Measurements from ENCODE around the gene AGBL4. TPM values are rescaled to one million over a fixed set of nuclear protein-coding genes. Genes with fewer than 3 reads are reported as not detected.

The AGBL4 gene
- total RNA-seq, 4 donors from 2014 or later, result 0.44 to 1.5 (median 1.2) TPM; not detected in 1

DNA sequence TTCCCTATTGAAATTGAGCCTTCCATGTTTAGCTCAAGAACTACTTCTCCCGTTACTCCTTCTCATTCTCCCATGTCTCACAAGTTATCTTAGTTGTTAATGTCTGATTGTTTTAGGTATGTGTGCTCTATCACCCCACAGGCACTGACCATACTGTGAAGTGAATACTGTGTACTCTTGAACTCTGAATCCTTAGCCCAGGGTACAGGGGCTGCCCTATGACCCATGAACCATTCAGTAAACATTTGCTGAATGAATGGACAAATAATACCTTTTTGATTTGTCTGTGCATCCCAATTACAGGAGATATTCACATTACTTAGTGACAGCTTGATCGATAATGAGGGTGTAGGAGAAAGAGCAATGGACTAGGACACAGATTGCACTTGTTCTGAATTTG, 1077.7 kb downstream of the AGBL4 start:
- H3K36me3 ChIP-seq, result no peaks in the 10 kb centered on the region
- no peaks in the 10 kb centered on the region for H3K9me3 ChIP-seq
- no peak overlapping the region for H3K4me3 ChIP-seq
- H3K4me1 ChIP-seq, result no peaks in the 10 kb centered on the region
- 69 to 80% methylated on average over 2 of the region's 2 CpGs for WGBS, 2 donors
- H3K27me3 ChIP-seq, result no peaks in the 10 kb centered on the region
- TF ChIP-seq EP300 (IDR thresholded peaks at IDR 0.05) (no peak), POLR2A (IDR thresholded peaks at IDR 0.05) (no peak)
- TF ChIP-seq, protein P1, sequence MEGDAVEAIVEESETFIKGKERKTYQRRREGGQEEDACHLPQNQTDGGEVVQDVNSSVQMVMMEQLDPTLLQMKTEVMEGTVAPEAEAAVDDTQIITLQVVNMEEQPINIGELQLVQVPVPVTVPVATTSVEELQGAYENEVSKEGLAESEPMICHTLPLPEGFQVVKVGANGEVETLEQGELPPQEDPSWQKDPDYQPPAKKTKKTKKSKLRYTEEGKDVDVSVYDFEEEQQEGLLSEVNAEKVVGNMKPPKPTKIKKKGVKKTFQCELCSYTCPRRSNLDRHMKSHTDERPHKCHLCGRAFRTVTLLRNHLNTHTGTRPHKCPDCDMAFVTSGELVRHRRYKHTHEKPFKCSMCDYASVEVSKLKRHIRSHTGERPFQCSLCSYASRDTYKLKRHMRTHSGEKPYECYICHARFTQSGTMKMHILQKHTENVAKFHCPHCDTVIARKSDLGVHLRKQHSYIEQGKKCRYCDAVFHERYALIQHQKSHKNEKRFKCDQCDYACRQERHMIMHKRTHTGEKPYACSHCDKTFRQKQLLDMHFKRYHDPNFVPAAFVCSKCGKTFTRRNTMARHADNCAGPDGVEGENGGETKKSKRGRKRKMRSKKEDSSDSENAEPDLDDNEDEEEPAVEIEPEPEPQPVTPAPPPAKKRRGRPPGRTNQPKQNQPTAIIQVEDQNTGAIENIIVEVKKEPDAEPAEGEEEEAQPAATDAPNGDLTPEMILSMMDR (IDR thresholded peaks at IDR 0.05), result no peak
- no peak for DNase-seq (ENCODE audit: low spot score in 2 of 2)
- H3K27ac ChIP-seq, result no peak overlapping the region

DNA sequence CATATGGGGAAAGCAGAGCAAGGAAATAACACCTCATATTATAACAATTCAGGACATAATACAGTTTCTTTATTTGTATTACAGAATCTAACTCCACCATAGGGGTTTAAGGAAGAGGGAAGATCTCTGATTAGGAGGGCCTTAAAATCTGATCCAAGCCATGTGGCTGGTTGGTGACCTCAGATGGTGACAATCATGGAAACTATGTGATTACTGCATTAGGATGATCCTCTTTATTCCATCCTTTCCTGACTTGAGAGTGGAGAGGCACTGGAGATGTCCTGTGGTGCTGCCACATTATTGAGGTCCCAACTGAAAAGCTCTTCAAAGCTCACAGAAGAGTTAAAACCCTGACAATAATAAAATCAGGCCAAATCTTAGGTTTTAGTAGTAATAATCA, 1078.9 kb downstream of the AGBL4 start:
- H3K4me3 ChIP-seq, result no peak overlapping the region
- H3K27me3 ChIP-seq, result no peaks in the 10 kb centered on the region
- H3K9me3 ChIP-seq, result no peaks in the 10 kb centered on the region
- H3K36me3 ChIP-seq, result no peaks in the 10 kb centered on the region
- no peaks in the 10 kb centered on the region for H3K4me1 ChIP-seq
- no peak overlapping the region for H3K27ac ChIP-seq
- DNase-seq (ENCODE audit: low spot score in 2 of 2), result no peak
- TF ChIP-seq POLR2A (IDR thresholded peaks at IDR 0.05) (no peak), EP300 (IDR thresholded peaks at IDR 0.05) (no peak)
- TF ChIP-seq, protein P1 (IDR thresholded peaks at IDR 0.05), result no peak

DNA sequence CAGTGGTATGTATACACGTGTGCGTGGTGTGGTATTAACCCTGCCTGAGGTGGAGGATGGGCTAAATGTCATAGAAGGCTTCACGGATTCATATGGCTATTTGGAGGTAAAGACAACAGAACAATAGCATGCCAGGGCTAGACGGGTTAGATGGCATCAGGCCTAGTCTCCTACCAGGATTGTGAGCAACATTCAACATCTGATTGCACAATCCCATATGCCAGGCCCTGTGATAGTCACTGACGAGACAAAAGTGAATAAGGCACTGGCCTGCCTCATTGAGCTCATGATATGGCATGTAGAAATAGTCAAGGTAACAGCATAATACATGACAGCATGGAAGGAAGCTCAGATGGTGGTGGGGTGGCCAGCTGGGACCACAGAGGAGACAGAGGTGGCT, 1079.9 kb downstream of the AGBL4 start:
- DNase-seq (ENCODE audit: low spot score in 2 of 2), result no peak
- H3K4me1 ChIP-seq, result no peaks in the 10 kb centered on the region
- H3K9me3 ChIP-seq, result no peaks in the 10 kb centered on the region
- TF ChIP-seq, protein P1 (IDR thresholded peaks at IDR 0.05), result no peak
- no peak for TF ChIP-seq EP300 (IDR thresholded peaks at IDR 0.05)
- no peak for TF ChIP-seq POLR2A (IDR thresholded peaks at IDR 0.05)
- no peaks in the 10 kb centered on the region for H3K27me3 ChIP-seq
- H3K4me3 ChIP-seq, result no peak overlapping the region
- no peaks in the 10 kb centered on the region for H3K36me3 ChIP-seq
- WGBS, 2 donors, result 84 to 91% methylated on average over 5 of the region's 5 CpGs
- no peak overlapping the region for H3K27ac ChIP-seq

DNA sequence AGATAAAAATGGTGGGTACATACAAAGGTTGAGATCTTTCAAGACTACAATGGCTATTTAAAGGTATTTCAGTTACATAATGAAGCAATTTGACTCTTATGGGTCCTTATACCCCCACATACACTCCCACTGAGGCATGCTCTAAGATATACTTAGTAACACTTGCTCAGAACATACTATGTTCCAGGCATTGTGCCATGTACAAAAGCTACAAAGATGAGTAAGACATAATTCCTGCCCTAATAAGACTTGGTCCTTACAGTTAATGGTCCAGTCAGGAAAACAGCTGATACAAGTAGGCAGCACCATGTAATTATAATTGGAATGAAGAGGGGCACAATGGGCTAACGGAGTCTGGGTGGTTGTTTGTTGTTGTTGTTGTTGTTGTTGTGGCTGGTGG, 1080.4 kb downstream of the AGBL4 start:
- no peak for DNase-seq (ENCODE audit: low spot score in 2 of 2)
- Histone ChIP-seq H3K4me3 (no peak overlapping the region), H3K36me3 (no peaks in the 10 kb centered on the region), H3K4me1 (no peaks in the 10 kb centered on the region), H3K27ac (no peak overlapping the region), H3K9me3 (no peaks in the 10 kb centered on the region), H3K27me3 (no peaks in the 10 kb centered on the region)
- WGBS, 2 donors, result 93 to 95% methylated on average over 1 of the region's 1 CpG
- TF ChIP-seq POLR2A (IDR thresholded peaks at IDR 0.05) (no peak), EP300 (IDR thresholded peaks at IDR 0.05) (no peak)
- TF ChIP-seq, protein P1 (IDR thresholded peaks at IDR 0.05), result no peak

DNA sequence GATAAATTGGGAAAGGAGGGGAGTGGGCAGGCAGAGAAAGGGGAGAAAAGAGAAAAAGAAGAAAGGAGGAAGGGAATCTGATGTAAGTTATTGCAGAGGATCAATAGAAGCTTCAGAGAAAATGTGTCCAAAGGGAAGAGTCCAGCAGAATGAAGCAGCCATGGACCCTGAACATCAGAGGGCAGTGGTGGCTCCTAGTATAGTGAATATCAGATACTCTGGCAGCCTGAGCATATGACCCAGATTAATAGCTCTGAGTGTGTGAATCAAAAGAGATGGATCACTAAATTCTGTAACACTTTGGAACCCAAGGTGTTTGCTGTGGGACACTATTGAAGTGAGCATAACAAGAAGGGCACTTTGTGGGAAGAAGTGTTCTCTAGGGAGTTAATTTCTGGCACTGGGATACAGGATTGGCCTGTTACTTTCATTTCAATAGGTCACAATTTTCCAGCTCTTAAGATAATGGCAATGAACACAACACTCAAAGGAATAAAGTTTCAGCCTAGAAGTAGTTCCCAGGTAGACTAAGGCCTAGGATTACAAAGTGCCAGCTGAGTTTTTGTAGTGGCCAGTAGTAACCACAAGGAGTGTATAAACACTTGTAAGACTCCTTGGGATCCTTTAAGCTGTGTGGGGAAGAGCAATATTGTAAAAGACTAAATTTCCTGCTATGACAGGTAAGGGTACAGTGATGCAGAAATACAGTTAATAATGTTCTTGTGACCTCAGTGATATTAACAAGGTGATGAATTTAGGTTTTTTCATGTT, 1082.6 kb downstream of the AGBL4 start:
- TF ChIP-seq EP300 (IDR thresholded peaks at IDR 0.05), result no peak
- Histone ChIP-seq H3K36me3 (no peaks in the 10 kb centered on the region), H3K27ac (no peak overlapping the region), H3K27me3 (no peaks in the 10 kb centered on the region), H3K9me3 (no peaks in the 10 kb centered on the region), H3K4me3 (no peak overlapping the region), H3K4me1 (no peaks in the 10 kb centered on the region)
- no peak for DNase-seq (ENCODE audit: low spot score in 2 of 2)
